Measurements from ENCODE around the gene SLC15A5. TPM values are rescaled to one million over a fixed set of nuclear protein-coding genes. Genes with fewer than 3 reads are reported as not detected.

SLC15A5 gene
- total and polyA plus RNA-seq, 2 of the 8 experiments (the other 6 are each of a cell fraction or from before 2014, with no cell fraction given), result not detected

GRCh38 chr12:16220120-16220519 lies 57.4 kb downstream of the SLC15A5 start:
- Histone ChIP-seq H3K9me3 (ENCODE audit: insufficient read depth in 2 of 2, low read depth in 1 of 2, low read length in 1 of 2) (no peaks in the 10 kb centered on the region), H4K5ac (ENCODE audit: insufficient read length, low read depth, low read length) (no peak overlapping the region), H3K36me3 (ENCODE audit: control insufficient read depth in 2 of 4, insufficient read depth in 4 of 4, low read length in 3 of 4) (no peaks in the 10 kb centered on the region), H3K4ac (replicated peaks; ENCODE audit: insufficient read length, low read depth, low read length) (no peak overlapping the region), H2BK12ac (ENCODE audit: low read depth, low read length) (no peak overlapping the region), H3K79me2 (ENCODE audit: control insufficient read depth in 1 of 2, insufficient read depth in 2 of 2, low read length in 2 of 2) (no peaks in the 10 kb centered on the region), H3K56ac (replicated peaks; ENCODE audit: insufficient read length, low read depth, low read length) (no peak overlapping the region), H3K4me3 (ENCODE audit: extremely low read depth in 1 of 4, insufficient read depth in 2 of 4, low read depth in 3 of 4, low read length in 4 of 4) (no peak overlapping the region), H3K23me2 (ENCODE audit: low read depth, low read length) (no peaks in the 10 kb centered on the region), H3K4me1 (replicated peaks in 1 of 4; ENCODE audit: control insufficient read depth in 3 of 4, insufficient read depth in 4 of 4, low read length in 3 of 4) (no peaks in the 10 kb centered on the region), H3K9ac (replicated peaks in 1 of 4; ENCODE audit: extremely low read depth in 1 of 4, low read depth in 3 of 4, low read length in 3 of 4) (no peak overlapping the region), H2AK5ac (ENCODE audit: low read depth, low read length) (no peak overlapping the region), H2BK15ac (ENCODE audit: low read length) (no peak overlapping the region), H3K14ac (ENCODE audit: insufficient read length) (no peak overlapping the region), H4K20me1 (replicated peaks in 1 of 2; ENCODE audit: control insufficient read depth in 1 of 2, insufficient read depth in 2 of 2, low read length in 2 of 2) (no peaks in the 10 kb centered on the region), H3K27ac (ENCODE audit: low read depth, low read length) (no peak overlapping the region), H3K23ac (ENCODE audit: insufficient read length) (peak overlapping the region; percentile 15), H3K4me2 (ENCODE audit: insufficient read depth in 1 of 2, low read depth in 2 of 2, low read length in 2 of 2) (no peak overlapping the region), H4K8ac (ENCODE audit: extremely low read depth, insufficient read depth, low read length) (no peak overlapping the region), H2BK5ac (ENCODE audit: low read depth, low read length) (no peak overlapping the region), H2BK120ac (replicated peaks; ENCODE audit: low read depth, low read length) (no peak overlapping the region), H2AFZ (ENCODE audit: low read length) (no peak overlapping the region), H3K79me1 (ENCODE audit: low read depth, low read length) (no peaks in the 10 kb centered on the region), H3K18ac (ENCODE audit: extremely low read depth, low read length) (no peak overlapping the region), H3K27me3 (replicated peaks in 1 of 4; ENCODE audit: control insufficient read depth in 3 of 4, extremely low read depth in 1 of 4, insufficient read depth in 3 of 4, low read length in 3 of 4) (peaks cover 0 to 1% (median 0%) of the 10 kb centered on the region in 4 experiments; a peak in 1 of 7 replicates), H4K91ac (replicated peaks; ENCODE audit: insufficient read length, low read length) (no peak overlapping the region), H2BK20ac (ENCODE audit: low read length) (no peak overlapping the region)
- TF ChIP-seq RAD21 (IDR thresholded peaks at IDR 0.05 in 1 of 2, conservative IDR thresholded peaks at IDR 0.05 in 1 of 2; ENCODE audit: low read depth in 2 of 2, low read length in 2 of 2), result no peak
- no peak for TF ChIP-seq CTBP2 (IDR thresholded peaks at IDR 0.05; ENCODE audit: borderline replicate concordance, insufficient read depth, insufficient read length, low read length)
- TF ChIP-seq KDM4A (IDR thresholded peaks at IDR 0.05; ENCODE audit: low read depth, low read length, severe bottlenecking), result no peak
- no peak for TF ChIP-seq CEBPB (IDR thresholded peaks at IDR 0.05; ENCODE audit: low read depth, low read length)
- TF ChIP-seq POLR2AphosphoS5 (IDR thresholded peaks at IDR 0.05; ENCODE audit: low read depth, low read length), result no peak
- no peak for TF ChIP-seq RFX5 (IDR thresholded peaks at IDR 0.05; ENCODE audit: borderline replicate concordance, low read depth, low read length)
- FAIRE-seq (no peak), DNase-seq (ENCODE audit: low read depth in 1 of 2, low spot score in 2 of 2) (no peak)
- ChIA-PET CTCF (ENCODE audit: partially characterized antibody) (interaction anchor here (1.9 kb wide), 1 partner anchor 53 kb away, joined by 5 read pairs; no protein-coding TSS in a partner anchor), POLR2A (ENCODE audit: partially characterized antibody) (no interaction called here)

Data from H1 (cell line).